HFFc6 (cell line): ENCODE measurements around the gene DNTT. TPM values are rescaled to one million over a fixed set of nuclear protein-coding genes. Genes with fewer than 3 reads are reported as not detected.
"Not testable (repeated sequence)": the region's sequence is repeated elsewhere in the genome, so short reads cannot be mapped to it uniquely, and the experiment has no call there.

Experiments
- DNase-seq: peaks from one replicate; pipeline ENCODE4 v3.0.0-alpha.2; 2018
- H3K27ac Mint-ChIP-seq: 2 replicates; pipeline ENCODE4 v1.8.0; 2020; ENCODE audit warnings: mild to moderate bottlenecking, mixed read lengths
- H3K27me3 Mint-ChIP-seq: 2 replicates; pipeline ENCODE4 v1.8.0; 2021; ENCODE audit warnings: mild to moderate bottlenecking, moderate library complexity, mixed read lengths; ENCODE audit not compliant: insufficient read depth
- H3K36me3 Mint-ChIP-seq: 2 replicates; pipeline ENCODE4 v1.8.0; 2021; ENCODE audit warnings: low read depth, mixed read lengths
- H3K4me1 Mint-ChIP-seq: 2 replicates; pipeline ENCODE4 v1.8.0; 2020; ENCODE audit warnings: low read depth, mixed read lengths
- H3K4me3 Mint-ChIP-seq: 2 replicates; pipeline ENCODE4 v1.8.0; 2020; ENCODE audit warnings: mild to moderate bottlenecking, moderate library complexity, mixed read lengths
- H3K9me3 Mint-ChIP-seq: 2 replicates; pipeline ENCODE4 v1.8.0; 2020; ENCODE audit warnings: mild to moderate bottlenecking, mixed read lengths
- CTCF ChIP-seq: fragments of 200-600 bp; sonication (generic); IDR thresholded peaks from 2 replicates; pipeline ENCODE4 v1.5.0; 2021; ENCODE audit warnings: antibody characterized with exemption, mild to moderate bottlenecking
- total RNA-seq, 6 experiments: library from RNA; stranded (reverse); fragmentation: NEBNext Ultra II Directional; extraction: Animal tissue kit (Norgen Biotek cat#: 25700); gene quantifications; 2 replicates in 1 of 6; 3 replicates in 5 of 6; pipeline ENCODE4 v1.2.3, GENCODE V29; 2021

DNTT gene
- total RNA-seq, 6 experiments from 2014 or later, result not detected

DNA sequence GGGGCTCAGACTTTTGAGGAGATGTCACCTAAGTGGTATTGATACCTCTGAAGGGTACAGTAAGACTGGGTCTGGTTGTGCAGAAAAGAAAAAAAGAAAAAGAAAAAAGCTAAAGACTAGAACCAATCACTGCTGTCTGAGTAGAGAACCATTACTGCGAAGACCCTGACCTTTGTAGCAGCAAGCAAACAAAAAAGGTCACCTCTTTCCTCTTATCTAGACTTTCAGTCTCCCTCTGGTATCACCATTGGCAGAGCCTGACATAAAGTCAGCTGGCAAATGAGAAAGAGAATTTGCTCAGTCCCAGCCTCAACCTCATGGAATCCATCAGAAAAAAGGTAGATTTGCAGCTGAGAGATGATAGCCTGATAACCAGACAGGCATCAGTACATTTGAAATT lies 2.6 kb upstream of the DNTT start:
- Mint-ChIP-seq H3K27ac (no peak overlapping the region), H3K27me3 (peaks cover 10% of the 10 kb centered on the region), H3K9me3 (no peaks in the 10 kb centered on the region), H3K36me3 (no peaks in the 10 kb centered on the region), H3K4me1 (no peaks in the 10 kb centered on the region), H3K4me3 (no peak overlapping the region)
- DNase-seq, result no peak
- no peak for TF ChIP-seq CTCF

GRCh38 chr10:96305019-96305418 lies 785 bp downstream of the DNTT start:
- no peak overlapping the region for H3K27ac Mint-ChIP-seq
- no peaks in the 10 kb centered on the region for H3K4me1 Mint-ChIP-seq
- TF ChIP-seq CTCF, result no peak
- H3K27me3 Mint-ChIP-seq, result peaks cover 5% of the 10 kb centered on the region
- H3K4me3 Mint-ChIP-seq, result no peak overlapping the region
- H3K9me3 Mint-ChIP-seq, result no peaks in the 10 kb centered on the region
- DNase-seq, result no peak
- H3K36me3 Mint-ChIP-seq, result no peaks in the 10 kb centered on the region

- Mint-ChIP-seq H3K4me3 (no peak overlapping the region), H3K27me3 (peaks cover 5% of the 10 kb centered on the region), H3K9me3 (no peaks in the 10 kb centered on the region), H3K4me1 (no peaks in the 10 kb centered on the region), H3K36me3 (no peaks in the 10 kb centered on the region), H3K27ac (no peak overlapping the region)
- TF ChIP-seq CTCF, result no peak
- no peak for DNase-seq
Observed at GRCh38 chr10:96306516-96306915, 2.3 kb downstream of the DNTT start.

DNA sequence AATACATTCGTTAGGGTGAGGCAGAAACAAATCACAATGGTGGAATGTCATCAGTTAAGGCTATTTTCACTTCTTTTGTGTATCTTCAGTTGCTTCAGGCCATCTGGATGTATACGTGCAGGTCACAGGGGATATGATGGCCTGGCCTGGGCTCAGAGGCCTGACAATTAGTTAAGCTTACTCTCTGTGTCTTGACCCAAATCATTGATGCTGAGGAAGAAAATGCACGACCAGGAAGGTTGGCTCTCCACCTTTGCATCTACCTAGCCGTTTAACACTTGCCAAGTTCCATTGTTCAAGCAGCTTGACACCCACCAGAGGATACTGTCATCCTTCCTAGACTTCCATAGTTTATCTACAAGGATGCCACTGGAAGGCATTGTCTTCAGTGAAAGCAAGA lies 4.6 kb downstream of the DNTT start:
- H3K36me3 Mint-ChIP-seq, H3K9me3 Mint-ChIP-seq, H3K27ac Mint-ChIP-seq, H3K4me1 Mint-ChIP-seq, H3K27me3 Mint-ChIP-seq, DNase-seq, H3K4me3 Mint-ChIP-seq: not testable (repeated sequence)

DNA sequence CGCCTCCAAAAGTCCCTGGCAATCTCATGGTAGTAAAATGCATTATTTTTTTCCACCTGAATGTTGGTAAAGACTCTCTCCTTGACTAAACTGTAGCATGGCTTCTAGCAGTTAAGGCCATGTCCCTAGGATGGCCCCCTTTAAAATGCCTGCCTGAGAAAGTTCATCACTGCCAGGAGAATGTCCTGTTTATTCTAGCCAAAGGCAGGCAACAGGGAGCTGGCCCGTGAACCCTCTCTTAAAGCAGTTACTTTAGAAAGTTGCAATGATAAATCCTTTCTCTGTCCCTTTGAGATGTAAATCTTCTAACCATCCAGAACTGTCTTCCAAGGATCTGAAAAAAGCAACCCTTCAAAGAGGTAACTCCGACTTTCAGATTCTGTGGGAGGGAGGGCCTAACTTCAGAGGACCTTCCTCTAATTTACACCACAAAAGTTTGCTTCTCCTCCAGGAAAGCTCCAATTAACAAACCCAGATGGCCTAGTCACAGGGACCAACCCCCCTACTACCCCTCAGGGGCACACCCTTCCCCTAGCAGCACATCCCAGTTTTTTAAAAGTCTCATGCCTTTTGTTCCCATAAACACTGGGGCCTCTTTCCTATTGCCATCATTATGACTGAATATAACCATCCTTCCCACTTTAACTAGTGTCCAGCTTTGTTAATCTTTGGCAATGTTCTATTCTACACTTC lies 5.5 kb downstream of the DNTT start:
- Mint-ChIP-seq H3K27ac (no peak overlapping the region), H3K4me3 (no peak overlapping the region), H3K4me1 (no peaks in the 10 kb centered on the region), H3K9me3 (no peaks in the 10 kb centered on the region), H3K36me3 (no peaks in the 10 kb centered on the region), H3K27me3 (peaks cover 9% of the 10 kb centered on the region)
- TF ChIP-seq CTCF, result no peak
- DNase-seq, result no peak

DNA sequence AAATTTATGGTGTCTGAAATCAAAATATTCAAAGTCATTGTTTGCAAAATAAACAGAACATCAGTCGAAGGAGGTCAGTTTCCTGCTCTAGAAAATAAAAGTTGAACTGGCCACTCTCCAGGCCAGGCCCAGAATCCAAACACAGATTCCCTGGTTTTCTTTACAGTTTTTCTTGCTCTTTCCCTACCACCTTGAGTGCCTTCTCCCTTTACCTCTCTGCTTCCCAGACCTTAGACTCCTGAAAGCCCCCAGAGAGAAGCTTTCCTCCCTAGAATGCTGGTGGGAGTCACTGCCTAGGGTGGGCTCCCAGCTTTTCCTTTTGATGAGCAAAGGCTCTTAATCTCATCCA lies 6.1 kb downstream of the DNTT start:
- H3K4me3 Mint-ChIP-seq, result no peak overlapping the region
- no peaks in the 10 kb centered on the region for H3K36me3 Mint-ChIP-seq
- H3K27ac Mint-ChIP-seq, result no peak overlapping the region
- H3K9me3 Mint-ChIP-seq, result no peaks in the 10 kb centered on the region
- H3K27me3 Mint-ChIP-seq, result peaks cover 9% of the 10 kb centered on the region
- H3K4me1 Mint-ChIP-seq, result no peaks in the 10 kb centered on the region
- DNase-seq, result no peak
- no peak for TF ChIP-seq CTCF
